Activated CD4-positive, alpha-beta T cell treated with anti-CD3 and anti-CD28 coated beads for 36 hours (primary cell): Measurements from ENCODE around the gene DEPDC5. TPM values are rescaled to one million over a fixed set of nuclear protein-coding genes. Genes with fewer than 3 reads are reported as not detected.
A peak's percentile ranks its signal among the peaks of the same experiment; 100 is the strongest.
"Not testable (repeated sequence)": the region's sequence is repeated elsewhere in the genome, so short reads cannot be mapped to it uniquely, and the experiment has no call there.

Experiments used
- ATAC-seq: fragments of 200-7000 bp; cut with Tn5 transposase; one replicate; pipeline ENCODE4 v1.10.0; 2021; ENCODE audit warnings: mild to moderate bottlenecking, moderate library complexity
- CTCF ChIA-PET: fragments of 350-600 bp; sonication (Branson Sonifier 250); formaldehyde crosslinking; loops from one replicate; lab custom pipeline; 2021; ENCODE audit warnings: antibody characterized with exemption; lab: Charles Lee
- POLR2A ChIA-PET: fragments of 350-600 bp; sonication (Branson Sonifier 250); formaldehyde crosslinking; loops from one replicate; lab custom pipeline; 2021; ENCODE audit warnings: antibody characterized with exemption, inconsistent platforms; lab: Charles Lee
- DNase-seq: peaks from one replicate; pipeline ENCODE4 v3.0.0-alpha.2; 2020
- H3K27ac Mint-ChIP-seq: one replicate; pipeline ENCODE4 v1.8.0; 2021; ENCODE audit warnings: mixed read lengths
- H3K27me3 Mint-ChIP-seq: one replicate; pipeline ENCODE4 v1.8.0; 2021; ENCODE audit warnings: mixed read lengths
- H3K36me3 Mint-ChIP-seq: one replicate; pipeline ENCODE4 v1.8.0; 2021; ENCODE audit warnings: low read depth, mixed read lengths
- H3K4me1 Mint-ChIP-seq: one replicate; pipeline ENCODE4 v1.8.0; 2021; ENCODE audit warnings: mixed read lengths
- H3K4me3 Mint-ChIP-seq: one replicate; pipeline ENCODE4 v1.8.0; 2021; ENCODE audit warnings: mild to moderate bottlenecking, moderate library complexity, mixed read lengths
- H3K9me3 Mint-ChIP-seq: one replicate; pipeline ENCODE4 v1.8.0; 2021; ENCODE audit warnings: low read depth, mixed read lengths
- intact Hi-C, 2 experiments: fragments of 100-400 bp; cut with DNase I in 1 of 2; cut with micrococcal nuclease in 1 of 2; formaldehyde crosslinking; loops; one replicate each; pipeline versions ENCODE4 v1.14.2 to v1.15.1; 2022 to 2024; cut with DNase I, micrococcal nuclease
- total RNA-seq, 2 experiments: library from RNA; stranded (reverse); gene quantifications; one replicate each; pipeline ENCODE4 v1.2.3, GENCODE V29; 2021

The DEPDC5 gene
- total RNA-seq, 2 experiments from 2014 or later: 35.3 to 47.1 TPM

DNA sequence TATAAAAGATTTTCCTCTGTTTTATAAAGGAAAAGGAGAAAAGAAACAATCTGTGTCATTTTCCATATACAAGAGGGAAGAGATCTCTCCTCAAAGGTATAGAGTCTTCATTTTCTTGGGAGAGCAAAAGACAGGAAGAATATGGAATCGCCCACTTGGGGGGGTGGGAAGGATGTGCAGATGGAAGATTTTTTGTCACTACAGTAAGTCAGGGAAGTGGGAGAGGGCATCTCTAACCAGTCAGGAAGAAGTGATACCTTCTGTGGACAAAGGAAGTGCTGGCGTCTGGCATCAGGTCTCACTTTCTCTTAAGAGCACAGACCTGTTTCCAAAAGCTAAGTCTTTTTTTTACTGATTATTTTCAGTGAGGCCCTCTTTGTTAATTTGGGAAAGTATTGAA lies 5.3 kb upstream of the DEPDC5 start:
- Mint-ChIP-seq H3K4me1 (peaks cover 42% of the 10 kb centered on the region), H3K9me3 (no peaks in the 10 kb centered on the region), H3K27me3 (no peaks in the 10 kb centered on the region), H3K4me3 (peak overlapping the region; percentile 89), H3K27ac (peak overlapping the region; percentile 93), H3K36me3 (peaks cover 20% of the 10 kb centered on the region)
- POLR2A ChIA-PET: interaction anchor here (0.6 to 1.1 kb wide), 2 partner anchors 10 to 86 kb away, joined by 3 to 4 read pairs; partner anchors contain the start of gene PISD
- ATAC-seq: no peak
- CTCF ChIA-PET: interaction anchor here (1.1 to 1.2 kb wide), 2 partner anchors 83 to 86 kb away, joined by 3 read pairs; partner anchors contain the start of gene PISD
- DNase-seq: no peak
- intact Hi-C loops: loop anchor here in 1 of 2 experiments (5.0 kb wide), 1 partner anchor 1156 kb away; the partner anchor contains the start of gene PES1

DNA sequence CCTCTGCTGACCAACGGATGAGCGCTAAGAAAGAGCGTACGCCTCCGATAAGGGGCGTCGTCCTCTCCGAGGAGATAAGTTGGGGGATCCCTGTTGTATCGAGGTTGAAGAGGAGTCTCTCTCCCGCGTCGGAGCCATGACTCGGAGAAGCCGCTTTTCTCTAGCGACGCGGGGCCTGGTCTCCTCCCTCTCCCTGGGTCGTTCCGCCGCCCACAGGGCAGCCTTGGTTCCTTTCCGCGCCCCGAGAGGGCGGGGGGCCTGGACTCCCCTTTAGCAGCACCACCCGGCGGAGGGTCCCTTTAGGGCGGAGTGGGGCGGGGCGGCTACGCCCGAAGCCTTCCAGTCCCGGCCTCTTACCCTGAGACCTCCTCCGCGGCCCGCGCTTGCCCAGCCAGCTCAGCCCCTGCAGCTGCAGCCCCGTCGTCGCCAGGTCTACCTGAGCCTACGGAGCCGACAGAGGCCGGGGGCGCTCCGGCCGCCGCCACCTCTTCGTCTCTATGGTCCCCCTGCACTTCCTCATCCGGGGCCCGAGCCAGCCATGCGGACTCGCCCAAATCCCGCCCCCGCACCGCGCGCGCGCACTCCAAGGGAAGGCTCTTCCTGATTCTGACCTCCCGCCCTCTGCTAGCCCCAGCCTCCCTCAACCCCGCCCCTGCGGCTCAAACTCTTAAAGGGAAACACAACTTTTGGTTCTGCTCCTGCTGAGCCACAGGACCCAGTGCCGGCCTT lies 4.0 kb upstream of the DEPDC5 start, which contains the start of gene PRR14L:
Gene PRR14L (minus strand): TSS at position 497 of the 729 bp plus-strand sequence. CDS start 11,272 bp downstream, outside the sequence.
- Mint-ChIP-seq H3K4me1 (peaks cover 43% of the 10 kb centered on the region), H3K27ac (peak within 1 kb of the TSS; percentile 93), H3K9me3 (no peaks in the 10 kb centered on the region), H3K27me3 (no peaks in the 10 kb centered on the region), H3K36me3 (peaks cover 13% of the 10 kb centered on the region), H3K4me3 (peak within 1 kb of the TSS; percentile 89)
- intact Hi-C loops: loop anchor here (1.0 to 5.0 kb wide), 11 partner anchors 73 to 1157 kb away; partner anchors contain the start of genes DRG1 (in 1 of the 2), PATZ1 (in 1 of the 2), PES1 (in 1 of the 2) and PIK3IP1 (in 1 of the 2)
- DNase-seq: peak; percentile 100
- POLR2A ChIA-PET: interaction anchor here (0.5 to 1.7 kb wide), 3 partner anchors 61 to 88 kb away, joined by 3 to 8 read pairs (median 4); partner anchors contain the start of gene PISD
- CTCF ChIA-PET: interaction anchor here (1.1 to 1.2 kb wide), 3 partner anchors 84 to 88 kb away, joined by 3 read pairs; partner anchors contain the start of gene PISD
- peak; percentile 71 for ATAC-seq

DNA sequence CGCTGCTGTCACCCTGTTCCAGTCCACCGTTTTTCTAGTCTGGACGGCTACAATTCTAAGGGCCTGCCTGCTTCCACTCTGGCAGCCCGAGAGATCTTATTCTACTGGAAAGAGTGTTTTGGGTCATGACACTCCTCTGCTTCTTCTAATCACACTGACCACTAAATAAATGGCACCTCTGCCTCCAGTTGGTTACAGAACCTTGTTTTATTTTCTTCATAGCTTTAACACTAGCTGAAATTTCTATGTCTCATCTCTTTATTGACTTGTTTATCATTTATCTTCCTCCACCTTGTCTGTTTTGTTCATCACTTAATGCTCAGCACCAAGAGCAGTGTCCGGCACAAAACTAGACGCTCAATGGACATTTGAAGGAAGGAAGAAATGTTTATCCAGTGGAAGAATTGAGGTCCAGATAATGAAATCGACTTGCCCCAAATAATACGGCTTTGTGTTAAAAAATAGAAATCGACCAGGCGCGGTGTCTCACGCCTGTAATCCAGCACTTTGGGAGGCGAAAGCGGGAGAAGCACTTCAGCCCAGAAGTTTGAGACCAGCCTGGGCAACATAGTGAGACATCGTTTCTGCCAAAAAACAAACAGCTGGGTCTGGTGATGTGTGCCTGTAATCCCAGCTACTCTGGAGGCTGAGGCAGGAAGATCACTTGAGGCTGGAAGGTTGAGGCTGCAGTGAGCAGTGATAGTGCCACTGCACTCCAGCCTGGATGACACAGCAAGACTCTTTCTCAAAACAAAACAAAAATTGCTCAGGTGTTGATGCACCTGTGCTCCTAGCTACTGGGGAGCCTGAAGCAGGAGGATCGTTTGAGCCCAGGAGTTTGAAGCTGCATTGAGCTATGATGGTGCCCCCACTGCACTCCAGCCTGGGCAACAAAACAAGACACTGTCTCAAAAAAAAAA lies 3.2 kb upstream of the DEPDC5 start:
- Mint-ChIP-seq H3K9me3 (no peaks in the 10 kb centered on the region), H3K4me1 (peaks cover 50% of the 10 kb centered on the region), H3K4me3 (peak overlapping the region; percentile 89), H3K27ac (peak overlapping the region; percentile 93), H3K36me3 (peaks cover 13% of the 10 kb centered on the region), H3K27me3 (no peaks in the 10 kb centered on the region)
- ChIA-PET CTCF (interaction anchor here (1.1 kb wide), 1 partner anchor 89 kb away, joined by 3 read pairs; the partner anchor contains the start of gene PISD), POLR2A (interaction anchor here (1.7 kb wide), 1 partner anchor 88 kb away, joined by 8 read pairs; the partner anchor contains the start of gene PISD)
- ATAC-seq (no peak), DNase-seq (peak; percentile 10)
- intact Hi-C loops: loop anchor here (1.0 to 5.0 kb wide), 9 partner anchors 74 to 732 kb away; partner anchors contain the start of genes PATZ1 (in 1 of the 2), PIK3IP1 (in 1 of the 2), PISD (in 1 of the 2) and RTCB (in 1 of the 2)

DNA sequence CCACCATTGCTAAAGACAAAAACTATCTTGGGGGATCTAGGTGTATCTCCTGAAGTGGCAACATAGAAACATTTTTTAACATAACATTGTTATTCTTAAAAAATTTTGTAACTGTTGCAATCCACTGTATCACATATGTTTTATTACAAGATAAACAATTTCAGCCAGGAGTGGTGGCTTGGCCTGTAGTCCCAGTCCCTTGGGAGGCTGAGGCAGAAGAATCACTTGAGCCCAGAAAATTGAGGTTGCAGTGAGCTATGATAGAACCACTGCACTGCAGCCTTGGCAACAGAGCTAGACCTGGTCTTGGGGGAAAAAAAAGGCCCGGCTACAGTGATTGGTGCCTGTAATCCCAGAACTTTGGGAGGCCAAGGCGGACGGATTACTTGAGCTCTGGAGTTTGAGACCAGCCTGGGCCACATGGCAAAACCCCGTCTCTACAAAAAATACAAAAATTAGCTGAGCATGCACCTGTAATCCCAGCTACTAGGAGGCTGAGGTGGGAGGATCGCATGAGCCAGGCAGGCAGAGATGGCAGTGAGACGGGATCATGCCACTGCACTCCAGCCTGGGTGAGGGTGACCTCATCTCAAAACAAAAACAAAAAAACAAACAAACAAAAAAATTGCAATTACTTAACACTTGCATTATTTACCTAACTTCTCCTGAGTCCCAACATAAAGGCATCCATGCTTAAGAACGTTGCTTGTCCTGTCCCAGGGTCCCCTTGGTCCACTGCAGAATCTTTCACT lies 1.5 kb upstream of the DEPDC5 start:
- ChIA-PET CTCF (interaction anchor here (0.7 to 1.2 kb wide), 2 partner anchors 62 to 143 kb away, joined by 3 read pairs; no protein-coding TSS in a partner anchor), POLR2A (no interaction called here)
- ATAC-seq (no peak), DNase-seq (no peak)
- intact Hi-C loops: loop anchor here (2.0 to 5.0 kb wide), 6 partner anchors 195 to 723 kb away; partner anchors contain the start of genes EIF4ENIF1 (in 1 of the 2), FBXO7 (in 1 of the 2), PATZ1 (in 1 of the 2) and PIK3IP1 (in 1 of the 2)
- Mint-ChIP-seq H3K4me1 (peaks cover 49% of the 10 kb centered on the region), H3K9me3 (no peaks in the 10 kb centered on the region), H3K27ac (peak overlapping the region; percentile 98), H3K36me3 (peaks cover 17% of the 10 kb centered on the region), H3K27me3 (no peaks in the 10 kb centered on the region), H3K4me3 (peak overlapping the region; percentile 96)

DNA sequence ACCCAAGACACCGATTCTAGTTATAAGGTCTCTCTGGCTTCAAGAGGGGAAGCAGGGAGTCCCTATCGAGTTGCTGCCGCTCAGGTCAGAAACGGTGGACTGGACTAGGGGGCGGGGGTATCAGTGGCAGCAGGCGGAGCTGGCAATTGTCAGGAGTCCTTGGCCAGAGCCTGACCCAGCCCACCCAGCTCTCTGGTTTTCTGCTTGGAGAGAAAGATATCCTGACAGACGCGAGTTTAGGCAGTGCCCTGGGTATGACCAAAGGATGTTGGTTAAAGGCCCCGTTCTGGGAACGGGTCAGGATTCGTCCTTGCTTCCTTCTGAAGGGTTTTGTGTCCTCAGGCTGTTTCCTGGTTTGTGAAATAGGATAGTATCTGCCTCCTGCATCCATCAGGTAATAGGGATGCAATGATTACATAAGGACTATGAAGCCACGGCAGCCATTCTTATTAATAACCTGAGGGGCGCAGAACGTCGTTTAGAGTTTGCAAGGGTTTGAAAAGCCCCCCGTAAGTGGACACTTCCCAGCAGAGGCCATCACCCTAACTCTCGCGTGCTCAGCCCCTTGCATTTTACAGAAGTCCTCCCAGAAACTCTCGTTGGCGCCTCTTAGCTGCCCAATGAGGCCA lies 700 bp upstream of the DEPDC5 start:
- Mint-ChIP-seq H3K4me3 (peak overlapping the region; percentile 96), H3K9me3 (no peaks in the 10 kb centered on the region), H3K27me3 (no peaks in the 10 kb centered on the region), H3K4me1 (peaks cover 40% of the 10 kb centered on the region), H3K27ac (peak overlapping the region; percentile 98), H3K36me3 (peaks cover 11% of the 10 kb centered on the region)
- POLR2A ChIA-PET: interaction anchor here (1.0 to 1.1 kb wide), 3 partner anchors 91 to 460 kb away, joined by 5 to 9 read pairs (median 6); partner anchors contain the start of gene PISD
- ATAC-seq (no peak), DNase-seq (peak; percentile 19)
- intact Hi-C loops: loop anchor here (1.0 to 5.0 kb wide), 15 partner anchors 91 to 784 kb away; partner anchors contain the start of genes DRG1 (in 1 of the 2), EIF4ENIF1 (in 1 of the 2), FBXO7 (in 1 of the 2) and PATZ1 (in 1 of the 2)
- CTCF ChIA-PET: interaction anchor here (1.1 to 1.2 kb wide), 3 partner anchors 63 to 218 kb away, joined by 3 to 5 read pairs (median 3); no protein-coding TSS in a partner anchor

DNA sequence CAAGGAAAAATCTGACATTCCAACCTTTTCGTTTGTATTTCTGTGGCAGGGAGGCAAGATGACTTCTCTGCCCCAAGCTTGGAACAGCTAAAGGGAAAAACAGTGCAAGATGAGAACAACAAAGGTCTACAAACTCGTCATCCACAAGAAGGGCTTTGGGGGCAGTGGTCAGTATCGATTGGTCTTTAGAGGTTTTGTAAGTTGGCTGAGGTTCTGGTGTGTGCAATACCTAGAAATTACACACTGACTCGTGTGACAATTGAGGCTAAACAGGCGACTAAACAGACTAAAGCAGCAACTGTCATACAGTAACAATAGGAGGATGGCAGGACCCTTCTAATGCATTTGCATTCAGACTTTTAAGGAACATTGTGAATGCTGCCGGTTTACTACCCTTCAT lies 994 bp downstream of the DEPDC5 start:
- DNase-seq: no peak
- Mint-ChIP-seq H3K36me3 (peaks cover 15% of the 10 kb centered on the region), H3K4me3 (peak overlapping the region; percentile 96), H3K4me1 (peaks cover 33% of the 10 kb centered on the region), H3K27me3 (no peaks in the 10 kb centered on the region), H3K27ac (peak overlapping the region; percentile 91), H3K9me3 (no peaks in the 10 kb centered on the region)
- POLR2A ChIA-PET: interaction anchor here (1.4 kb wide), 1 partner anchor 93 kb away, joined by 4 read pairs; the partner anchor contains the start of gene PISD
- CTCF ChIA-PET: no interaction called here
- intact Hi-C loops: loop anchor here (2.0 to 5.0 kb wide), 7 partner anchors 74 to 1872 kb away; partner anchors contain the start of genes LIMK2 (in 1 of the 2), MTMR3 (in 1 of the 2), PATZ1 (in 1 of the 2) and PIK3IP1 (in 1 of the 2)
- ATAC-seq: no peak

DNA sequence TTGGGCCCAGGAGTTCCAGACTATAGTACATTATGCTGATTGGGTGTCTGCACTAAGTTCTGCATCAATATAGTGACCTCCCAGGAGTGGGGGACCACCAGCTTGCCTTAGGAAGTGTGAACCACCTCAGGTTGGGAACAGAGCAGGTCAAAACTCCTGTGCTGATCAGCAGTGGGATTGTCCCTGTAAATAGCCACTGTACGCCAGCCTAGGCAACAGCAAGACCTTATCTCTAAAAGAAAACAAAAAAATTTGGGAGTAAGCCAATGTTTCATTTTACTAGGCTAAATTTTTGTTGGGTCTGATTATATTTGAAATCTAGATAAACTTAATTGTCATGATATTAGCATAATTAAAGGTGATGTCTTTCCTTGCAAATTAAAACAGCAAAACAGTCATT lies 3.4 kb downstream of the DEPDC5 start:
- Mint-ChIP-seq H3K27ac (no peak overlapping the region), H3K36me3 (peaks cover 24% of the 10 kb centered on the region), H3K4me3 (no peak overlapping the region), H3K4me1 (peaks cover 23% of the 10 kb centered on the region), H3K27me3 (no peaks in the 10 kb centered on the region), H3K9me3 (no peaks in the 10 kb centered on the region)
- DNase-seq: no peak
- no peak for ATAC-seq
- CTCF ChIA-PET: interaction anchor here (1.0 kb wide), 1 partner anchor 32 kb away, joined by 4 read pairs; no protein-coding TSS in a partner anchor
- POLR2A ChIA-PET: no interaction called here
- intact Hi-C loops: no loop called here

DNA sequence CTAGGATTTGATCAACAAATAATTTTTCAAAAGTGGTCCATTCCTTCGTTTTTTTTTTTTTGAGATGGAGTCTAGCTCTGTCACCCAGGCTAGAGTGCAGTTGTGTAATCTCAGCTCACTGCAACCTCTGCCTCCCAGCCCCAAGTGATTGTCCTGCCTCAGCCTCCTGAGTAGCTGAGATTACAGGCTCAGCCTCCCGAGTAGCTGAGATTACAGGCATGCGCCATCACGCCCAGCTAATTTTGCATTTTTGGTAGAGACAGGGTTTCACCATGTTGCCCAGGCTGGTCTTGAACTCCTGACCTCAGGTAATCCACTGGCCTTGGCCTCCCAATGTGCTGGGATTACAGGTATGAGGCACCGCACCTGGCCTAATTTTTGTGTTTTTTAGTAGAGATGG lies 5.0 kb downstream of the DEPDC5 start:
- peaks cover 24% of the 10 kb centered on the region for H3K36me3 Mint-ChIP-seq
- intact Hi-C loops, H3K4me3 Mint-ChIP-seq, ATAC-seq, H3K27ac Mint-ChIP-seq, H3K9me3 Mint-ChIP-seq, H3K27me3 Mint-ChIP-seq, DNase-seq: not testable (repeated sequence)
- ChIA-PET CTCF (interaction anchor here (0.8 kb wide), 1 partner anchor 17 kb away, joined by 3 read pairs; no protein-coding TSS in a partner anchor), POLR2A (interaction anchor here (0.6 to 0.7 kb wide), 3 partner anchors 10 to 96 kb away, joined by 3 to 9 read pairs (median 6); no protein-coding TSS in a partner anchor)
- peaks cover 15% of the 10 kb centered on the region for H3K4me1 Mint-ChIP-seq

DNA sequence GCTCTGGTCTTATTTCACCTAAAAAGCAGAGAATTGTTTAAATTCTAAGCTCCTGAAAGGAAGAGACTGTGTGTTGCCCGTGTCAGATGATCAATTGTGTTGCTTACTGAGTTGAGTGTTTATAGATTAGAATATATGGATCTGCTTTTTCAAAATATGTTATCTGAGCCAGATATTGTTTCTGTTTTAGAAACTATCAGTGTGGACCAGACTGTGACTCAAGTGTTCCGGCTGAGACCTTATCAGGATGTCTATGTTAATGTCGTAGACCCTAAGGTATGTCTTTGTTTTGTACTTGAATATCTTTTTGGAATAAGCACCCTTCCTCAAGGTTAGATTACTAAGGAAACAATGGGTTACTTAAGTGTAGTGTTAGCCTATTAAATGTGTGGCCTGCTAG lies 11.0 kb downstream of the DEPDC5 start:
- intact Hi-C loops: no loop called here

More for the DNA sequence above, 11.0 kb downstream of the DEPDC5 start:
- H3K27me3 Mint-ChIP-seq: no peaks in the 10 kb centered on the region
- DNase-seq: no peak
- H3K36me3 Mint-ChIP-seq: peaks cover 46% of the 10 kb centered on the region
- no peak for ATAC-seq
- peaks cover 15% of the 10 kb centered on the region for H3K4me1 Mint-ChIP-seq
- POLR2A ChIA-PET: interaction anchor here (0.6 kb wide), 1 partner anchor 9 kb away, joined by 5 read pairs; no protein-coding TSS in a partner anchor
- CTCF ChIA-PET: no interaction called here
- H3K27ac Mint-ChIP-seq: no peak overlapping the region
- H3K4me3 Mint-ChIP-seq: no peak overlapping the region
- no peaks in the 10 kb centered on the region for H3K9me3 Mint-ChIP-seq
